ENCODE measurements around the gene DACH2. TPM values are rescaled to one million over a fixed set of nuclear protein-coding genes. Genes with fewer than 3 reads are reported as not detected.

Gene DACH2
- total and polyA plus RNA-seq, 2 of the 4 experiments (the other 2 are of a cell fraction): 2.8 to 3.8 TPM

DNA sequence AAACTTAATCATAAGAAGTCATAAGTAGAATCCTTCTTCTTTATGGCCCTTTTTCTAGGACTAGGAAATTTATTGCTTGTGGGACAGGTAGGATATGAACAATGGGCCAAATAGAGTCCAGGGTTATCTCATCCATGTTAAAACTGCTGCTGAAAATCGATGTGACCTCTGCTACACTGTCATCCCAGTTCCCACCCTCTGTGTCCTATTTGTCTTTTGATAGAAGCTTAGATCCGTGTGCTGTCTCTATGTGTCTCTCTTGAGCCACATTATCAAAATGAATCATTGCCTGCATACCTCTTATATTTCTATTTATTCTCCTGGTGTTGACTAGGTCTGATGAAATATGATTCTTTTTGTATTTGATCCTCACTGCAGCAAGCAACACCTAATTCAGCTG, 661.4 kb downstream of the DACH2 start:
- no peak overlapping the region for H3K9ac ChIP-seq (ENCODE audit: low read depth, low read length)
- no peak overlapping the region for H3K18ac ChIP-seq (ENCODE audit: low read depth, low read length)
- H3K4me1 ChIP-seq (ENCODE audit: control insufficient read depth, insufficient read depth, low read length): no peaks in the 10 kb centered on the region
- H2BK15ac ChIP-seq (ENCODE audit: low read depth, low read length): no peak overlapping the region
- H2AK9ac ChIP-seq (replicated peaks; ENCODE audit: low read depth, low read length, poor library complexity): no peak overlapping the region
- H3K9me3 ChIP-seq (ENCODE audit: control insufficient read depth, insufficient read depth, low read length): peaks cover 5% of the 10 kb centered on the region
- DNase-seq: no peak
- H3K9me1 ChIP-seq (ENCODE audit: insufficient read depth, low read length): no peaks in the 10 kb centered on the region
- no CpG with 5 or more reads among the region's 2 CpGs for WGBS, 2 experiments (ENCODE audit: extremely low coverage in 2 of 2, insufficient read length in 1 of 2)
- H3K4me2 ChIP-seq (ENCODE audit: low read depth, low read length): no peak overlapping the region
- H2BK20ac ChIP-seq (ENCODE audit: low read depth, low read length): no peak overlapping the region
- no peaks in the 10 kb centered on the region for H3K79me1 ChIP-seq (ENCODE audit: low read depth in 1 of 2, low read length in 2 of 2)
- no peaks in the 10 kb centered on the region for H4K20me1 ChIP-seq (ENCODE audit: insufficient read depth, low read length)
- no peak overlapping the region for H3K56ac ChIP-seq (ENCODE audit: extremely low read depth, insufficient read depth, low read length)
- H2BK5ac ChIP-seq (ENCODE audit: low read depth, low read length, poor library complexity, severe bottlenecking): no peak overlapping the region
- no peaks in the 10 kb centered on the region for H3K27me3 ChIP-seq (ENCODE audit: control insufficient read depth, insufficient read depth, low read length)
- no peak overlapping the region for H3K14ac ChIP-seq (replicated peaks; ENCODE audit: low read depth, low read length)
- no peaks in the 10 kb centered on the region for H3K36me3 ChIP-seq (ENCODE audit: control insufficient read depth, insufficient read depth, low read length)
- no peak overlapping the region for H2AK5ac ChIP-seq (ENCODE audit: low read depth, low read length)
- ChIA-PET POLR2A (ENCODE audit: unreplicated experiment) (no interaction called here), CTCF (no interaction called here)
- no peak overlapping the region for H4K8ac ChIP-seq (ENCODE audit: low read depth in 2 of 2, low read length in 2 of 2)
- no peak overlapping the region for H3K4ac ChIP-seq (ENCODE audit: low read depth, low read length)
- TF ChIP-seq, protein P1, sequence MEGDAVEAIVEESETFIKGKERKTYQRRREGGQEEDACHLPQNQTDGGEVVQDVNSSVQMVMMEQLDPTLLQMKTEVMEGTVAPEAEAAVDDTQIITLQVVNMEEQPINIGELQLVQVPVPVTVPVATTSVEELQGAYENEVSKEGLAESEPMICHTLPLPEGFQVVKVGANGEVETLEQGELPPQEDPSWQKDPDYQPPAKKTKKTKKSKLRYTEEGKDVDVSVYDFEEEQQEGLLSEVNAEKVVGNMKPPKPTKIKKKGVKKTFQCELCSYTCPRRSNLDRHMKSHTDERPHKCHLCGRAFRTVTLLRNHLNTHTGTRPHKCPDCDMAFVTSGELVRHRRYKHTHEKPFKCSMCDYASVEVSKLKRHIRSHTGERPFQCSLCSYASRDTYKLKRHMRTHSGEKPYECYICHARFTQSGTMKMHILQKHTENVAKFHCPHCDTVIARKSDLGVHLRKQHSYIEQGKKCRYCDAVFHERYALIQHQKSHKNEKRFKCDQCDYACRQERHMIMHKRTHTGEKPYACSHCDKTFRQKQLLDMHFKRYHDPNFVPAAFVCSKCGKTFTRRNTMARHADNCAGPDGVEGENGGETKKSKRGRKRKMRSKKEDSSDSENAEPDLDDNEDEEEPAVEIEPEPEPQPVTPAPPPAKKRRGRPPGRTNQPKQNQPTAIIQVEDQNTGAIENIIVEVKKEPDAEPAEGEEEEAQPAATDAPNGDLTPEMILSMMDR (conservative IDR thresholded peaks at IDR 0.05; ENCODE audit: low read depth, low read length): no peak
- no peak for TF ChIP-seq CEBPB (IDR thresholded peaks at IDR 0.05; ENCODE audit: low read depth, low read length)
- no peak for TF ChIP-seq SMC3 (IDR thresholded peaks at IDR 0.05; ENCODE audit: low read depth, low read length)
- TF ChIP-seq CHD1 (IDR thresholded peaks at IDR 0.05; ENCODE audit: low read depth, low read length): no peak
- no peak for TF ChIP-seq NFE2L2 (IDR thresholded peaks at IDR 0.05; ENCODE audit: low read depth, low read length)
- TF ChIP-seq RCOR1 (IDR thresholded peaks at IDR 0.05; ENCODE audit: insufficient replicate concordance, low read length): no peak
- TF ChIP-seq FOS (IDR thresholded peaks at IDR 0.05; ENCODE audit: low read depth, low read length): no peak
- no peak for TF ChIP-seq MXI1 (IDR thresholded peaks at IDR 0.05; ENCODE audit: borderline replicate concordance, low read depth, low read length)
- TF ChIP-seq, protein P2, sequence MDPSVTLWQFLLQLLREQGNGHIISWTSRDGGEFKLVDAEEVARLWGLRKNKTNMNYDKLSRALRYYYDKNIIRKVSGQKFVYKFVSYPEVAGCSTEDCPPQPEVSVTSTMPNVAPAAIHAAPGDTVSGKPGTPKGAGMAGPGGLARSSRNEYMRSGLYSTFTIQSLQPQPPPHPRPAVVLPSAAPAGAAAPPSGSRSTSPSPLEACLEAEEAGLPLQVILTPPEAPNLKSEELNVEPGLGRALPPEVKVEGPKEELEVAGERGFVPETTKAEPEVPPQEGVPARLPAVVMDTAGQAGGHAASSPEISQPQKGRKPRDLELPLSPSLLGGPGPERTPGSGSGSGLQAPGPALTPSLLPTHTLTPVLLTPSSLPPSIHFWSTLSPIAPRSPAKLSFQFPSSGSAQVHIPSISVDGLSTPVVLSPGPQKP (IDR thresholded peaks at IDR 0.05; ENCODE audit: borderline replicate concordance, low read depth, low read length): no peak
- TF ChIP-seq, protein P3, sequence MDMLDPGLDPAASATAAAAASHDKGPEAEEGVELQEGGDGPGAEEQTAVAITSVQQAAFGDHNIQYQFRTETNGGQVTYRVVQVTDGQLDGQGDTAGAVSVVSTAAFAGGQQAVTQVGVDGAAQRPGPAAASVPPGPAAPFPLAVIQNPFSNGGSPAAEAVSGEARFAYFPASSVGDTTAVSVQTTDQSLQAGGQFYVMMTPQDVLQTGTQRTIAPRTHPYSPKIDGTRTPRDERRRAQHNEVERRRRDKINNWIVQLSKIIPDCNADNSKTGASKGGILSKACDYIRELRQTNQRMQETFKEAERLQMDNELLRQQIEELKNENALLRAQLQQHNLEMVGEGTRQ (IDR thresholded peaks at IDR 0.05; ENCODE audit: low read depth, low read length): no peak
- no peak for TF ChIP-seq BHLHE40 (IDR thresholded peaks at IDR 0.05; ENCODE audit: low read depth, low read length)
- TF ChIP-seq MAFK (IDR thresholded peaks at IDR 0.05; ENCODE audit: low read depth, low read length): no peak
- TF ChIP-seq POLR2A (IDR thresholded peaks at IDR 0.05; ENCODE audit: low read depth, low read length): no peak
- TF ChIP-seq RAD21 (IDR thresholded peaks at IDR 0.05; ENCODE audit: low read length): no peak
- no peak for TF ChIP-seq RFX5 (IDR thresholded peaks at IDR 0.05; ENCODE audit: low read depth, low read length)
- no peak for TF ChIP-seq MAZ (IDR thresholded peaks at IDR 0.05; ENCODE audit: borderline replicate concordance, low read depth, low read length)
- in situ Hi-C loops (cut with MboI; ENCODE audit: low sequenced_read_pairs): no loop called here
- H4K5ac ChIP-seq (ENCODE audit: low read depth, low read length): no peak overlapping the region
- no peak overlapping the region for H3K27ac ChIP-seq (ENCODE audit: insufficient read depth, low read length)
- no peak overlapping the region for H3K23ac ChIP-seq (ENCODE audit: low read depth, low read length)
- H3K4me3 ChIP-seq (ENCODE audit: insufficient read depth, low read depth, low read length): no peak overlapping the region
- no peak for ATAC-seq (ENCODE audit: low read depth)
- no peak overlapping the region for H4K91ac ChIP-seq (ENCODE audit: insufficient read depth, low read depth, low read length)
- dilution Hi-C loops (cut with HindIII; ENCODE audit: low sequenced_read_pairs, unreplicated experiment): no loop called here
- no peak overlapping the region for H2BK120ac ChIP-seq (ENCODE audit: low read depth, low read length)
- intact Hi-C loops (cut with micrococcal nuclease): loop anchor here (5.0 to 10.0 kb wide), 2 partner anchors 135 to 488 kb away; no protein-coding TSS in a partner anchor
- no TSS peak for BruUV-seq (replicated peaks)
- no peak overlapping the region for H2AFZ ChIP-seq (replicated peaks; ENCODE audit: low read length, poor library complexity)

Measured in IMR-90 (cell line).